IMR-90 (cell line): ENCODE data around the gene C1QC. TPM values are rescaled to one million over a fixed set of nuclear protein-coding genes. Genes with fewer than 3 reads are reported as not detected.

Experiments used
- ATAC-seq: fragments of 200-7000 bp; cut with Tn5 transposase; 2 replicates; pipeline ENCODE4 v1.9.1; 2020; ENCODE audit warnings: low read depth, mild to moderate bottlenecking, moderate library complexity
- BruUV-seq: library from RNA; stranded (reverse); fragments of 400-500 nt; replicated peaks from 2 replicates; lab custom pipeline; 2021; lab: Mats Ljungman, UMichigan
- CTCF ChIA-PET: fragments of 300-600 bp; formaldehyde crosslinking; extraction: SDS; loops from one replicate; lab custom pipeline; 2021; ENCODE audit warnings: antibody characterized with exemption; lab: Yijun Ruan, JAX
- POLR2A ChIA-PET: fragments of 300-600 bp; sonication (Branson Sonifier 250); formaldehyde crosslinking; loops from one replicate; lab custom pipeline; 2022; ENCODE audit warnings: antibody characterized with exemption; ENCODE audit not compliant: unreplicated experiment; lab: Charles Lee
- DNase-seq: peaks from one replicate; pipeline ENCODE4 v3.0.0; 2013
- H2AFZ ChIP-seq: replicated peaks from 2 replicates; pipeline ENCODE3; 2013; ENCODE audit warnings: low read length, mild to moderate bottlenecking; ENCODE audit not compliant: poor library complexity
- H2AK5ac ChIP-seq: 2 replicates; pipeline ENCODE4 v1.6.1; 2013; ENCODE audit warnings: low read depth, low read length, inconsistent platforms
- H2AK9ac ChIP-seq: replicated peaks from 2 replicates; pipeline ENCODE3; 2013; ENCODE audit warnings: mild to moderate bottlenecking, low read depth, low read length, moderate library complexity; ENCODE audit not compliant: poor library complexity
- H2BK120ac ChIP-seq: 2 replicates; pipeline ENCODE4 v1.6.1; 2013; ENCODE audit warnings: low read depth, low read length, inconsistent platforms
- H2BK15ac ChIP-seq: 3 replicates; pipeline ENCODE4 v1.6.1; 2013; ENCODE audit warnings: low read depth, low read length, inconsistent platforms
- H2BK20ac ChIP-seq: 2 replicates; pipeline ENCODE4 v1.6.1; 2013; ENCODE audit warnings: low read depth, mild to moderate bottlenecking, inconsistent platforms, low read length, moderate library complexity
- H2BK5ac ChIP-seq: 2 replicates; pipeline ENCODE4 v1.6.1; 2013; ENCODE audit warnings: mild to moderate bottlenecking, low read depth, low read length, inconsistent platforms; ENCODE audit not compliant: poor library complexity, severe bottlenecking
- H3K14ac ChIP-seq: replicated peaks from 2 replicates; pipeline ENCODE4 v1.6.1; 2013; ENCODE audit warnings: low read depth, low read length, inconsistent platforms
- H3K18ac ChIP-seq: 2 replicates; pipeline ENCODE4 v1.6.1; 2013; ENCODE audit warnings: low read depth, low read length, control low read depth
- H3K23ac ChIP-seq: 2 replicates; pipeline ENCODE4 v1.6.1; 2013; ENCODE audit warnings: low read depth, low read length, inconsistent platforms
- H3K27ac ChIP-seq: 2 replicates; pipeline ENCODE4 v1.5.1; 2013; ENCODE audit warnings: mild to moderate bottlenecking, control low read depth, low read length; ENCODE audit not compliant: insufficient read depth
- H3K27me3 ChIP-seq: 2 replicates; pipeline ENCODE4 v1.6.1; 2013; ENCODE audit warnings: low read length; ENCODE audit not compliant: control insufficient read depth, insufficient read depth
- H3K36me3 ChIP-seq: 2 replicates; pipeline ENCODE4 v1.6.1; 2013; ENCODE audit warnings: low read length, mixed read lengths; ENCODE audit not compliant: control insufficient read depth, insufficient read depth
- H3K4ac ChIP-seq: 2 replicates; pipeline ENCODE4 v1.6.1; 2013; ENCODE audit warnings: low read depth, low read length, inconsistent platforms
- H3K4me1 ChIP-seq: 2 replicates; pipeline ENCODE4 v1.6.1; 2013; ENCODE audit warnings: low read length, mixed read lengths; ENCODE audit not compliant: control insufficient read depth, insufficient read depth
- H3K4me2 ChIP-seq: 2 replicates; pipeline ENCODE4 v1.6.1; 2013; ENCODE audit warnings: low read depth, mild to moderate bottlenecking, control low read depth, low read length, moderate library complexity
- H3K4me3 ChIP-seq: 2 replicates; pipeline ENCODE4 v1.5.1; 2013; ENCODE audit warnings: low read depth, mild to moderate bottlenecking, control low read depth, low read length, moderate library complexity; ENCODE audit not compliant: insufficient read depth
- H3K56ac ChIP-seq: 2 replicates; pipeline ENCODE4 v1.6.1; 2013; ENCODE audit warnings: low read length, inconsistent platforms; ENCODE audit not compliant: insufficient read depth; ENCODE audit errors: extremely low read depth
- H3K79me1 ChIP-seq, 2 experiments: 2 replicates each; pipeline ENCODE4 v1.6.1; 2013; ENCODE audit warnings: low read length in 2 of 2, inconsistent platforms in 1 of 2, low read depth in 1 of 2
- H3K9ac ChIP-seq: 2 replicates; pipeline ENCODE4 v1.6.1; 2013; ENCODE audit warnings: low read depth, low read length, control low read depth
- H3K9me1 ChIP-seq: 2 replicates; pipeline ENCODE4 v1.6.1; 2013; ENCODE audit warnings: low read length, inconsistent platforms; ENCODE audit not compliant: insufficient read depth
- H3K9me3 ChIP-seq: 2 replicates; pipeline ENCODE4 v1.6.1; 2013; ENCODE audit warnings: low read length; ENCODE audit not compliant: control insufficient read depth, insufficient read depth
- H4K20me1 ChIP-seq: 2 replicates; pipeline ENCODE4 v1.6.1; 2013; ENCODE audit warnings: low read length, inconsistent platforms; ENCODE audit not compliant: insufficient read depth
- H4K5ac ChIP-seq: 2 replicates; pipeline ENCODE4 v1.6.1; 2013; ENCODE audit warnings: mild to moderate bottlenecking, low read depth, low read length, control low read depth
- H4K8ac ChIP-seq, 2 experiments: 2 replicates each; pipeline ENCODE4 v1.6.1; 2013; ENCODE audit warnings: low read depth in 2 of 2, low read length in 2 of 2, control low read depth in 1 of 2, inconsistent platforms in 1 of 2
- H4K91ac ChIP-seq: 2 replicates; pipeline ENCODE4 v1.6.1; 2013; ENCODE audit warnings: low read depth, low read length, inconsistent platforms; ENCODE audit not compliant: insufficient read depth
- BHLHE40 ChIP-seq: fragments of 150-350 bp; IDR thresholded peaks from 2 replicates; pipeline ENCODE4 v1.6.1; 2016; ENCODE audit warnings: mild to moderate bottlenecking, low read depth, low read length
- CEBPB ChIP-seq: IDR thresholded peaks from 2 replicates; pipeline ENCODE4 v1.6.1; 2012; ENCODE audit warnings: low read depth, low read length, improper control_type of control experiment
- CTCF ChIP-seq: conservative IDR thresholded peaks from 2 replicates; pipeline ENCODE4 v1.5.1; 2012; ENCODE audit warnings: mild to moderate bottlenecking, low read depth, low read length, improper control_type of control experiment
- FOS ChIP-seq: fragments of 150-350 bp; IDR thresholded peaks from 2 replicates; pipeline ENCODE4 v1.6.1; 2016; ENCODE audit warnings: low read depth, low read length
- MAFK ChIP-seq: IDR thresholded peaks from 2 replicates; pipeline ENCODE4 v1.6.1; 2012; ENCODE audit warnings: low read depth, low read length, improper control_type of control experiment
- MAZ ChIP-seq: IDR thresholded peaks from 2 replicates; pipeline ENCODE4 v1.6.1; 2012; ENCODE audit warnings: low read depth, mild to moderate bottlenecking, low read length, improper control_type of control experiment, moderate library complexity, borderline replicate concordance
- NFE2L2 ChIP-seq: fragments of 150-350 bp; IDR thresholded peaks from 2 replicates; pipeline ENCODE4 v1.6.1; 2016; ENCODE audit warnings: low read depth, mild to moderate bottlenecking, low read length
- POLR2A ChIP-seq: IDR thresholded peaks from 2 replicates; pipeline ENCODE4 v1.6.1; 2012; ENCODE audit warnings: mild to moderate bottlenecking, low read depth, low read length
- RCOR1 ChIP-seq: IDR thresholded peaks from 2 replicates; pipeline ENCODE4 v1.6.1; 2012; ENCODE audit warnings: mild to moderate bottlenecking, low read length, improper control_type of control experiment; ENCODE audit not compliant: insufficient replicate concordance
- RFX5 ChIP-seq: IDR thresholded peaks from 2 replicates; pipeline ENCODE4 v1.8.0; 2012; ENCODE audit warnings: low read depth, mild to moderate bottlenecking, low read length, moderate library complexity
- SMC3 ChIP-seq: fragments of 150-350 bp; IDR thresholded peaks from 2 replicates; pipeline ENCODE4 v1.6.1; 2016; ENCODE audit warnings: low read depth, mild to moderate bottlenecking, antibody characterized with exemption, low read length, moderate library complexity
- USF2 ChIP-seq: fragments of 150-350 bp; IDR thresholded peaks from 2 replicates; pipeline ENCODE4 v1.6.1; 2017; ENCODE audit warnings: mild to moderate bottlenecking, antibody characterized with exemption, low read length, low read depth
- WGBS, 2 experiments: methylation state at CpG; one replicate each; pipeline versions ENCODE4 v1.1.5 to v1.1.7; 2013; ENCODE audit warnings: missing lambda C conversion rate in 2 of 2; ENCODE audit not compliant: insufficient read length in 1 of 2; ENCODE audit errors: extremely low coverage in 2 of 2; 5-methylcytosine and 5-hydroxymethylcytosine counted together
- dilution Hi-C: fragments of 300-500 bp; cut with HindIII; formaldehyde crosslinking; loops from one replicate; pipeline ENCODE4 v1.14.3; 2018; ENCODE audit warnings: low sequenced_read_pairs; ENCODE audit not compliant: unreplicated experiment
- in situ Hi-C: fragments of 300-500 bp; cut with MboI; formaldehyde crosslinking; loops from 3 replicates; pipeline ENCODE4 v1.14.3; 2019; ENCODE audit warnings: low sequenced_read_pairs, inconsistent platforms, mixed read lengths
- intact Hi-C: fragments of 100-400 bp; cut with micrococcal nuclease; formaldehyde crosslinking; loops from 2 replicates; pipeline ENCODE4 v1.10.0; 2022
- polyA plus RNA-seq, 3 experiments: library from polyadenylated mRNA; depleted of rRNA; stranded (reverse); fragments of >200 nt; gene quantifications; 2 replicates each; pipeline ENCODE4 v1.2.3, GENCODE V29; 2012; ENCODE audit warnings: low replicate concordance in 1 of 3
- total RNA-seq: library from RNA; depleted of rRNA; stranded (reverse); fragments of >200 nt; gene quantifications from 2 replicates; pipeline ENCODE4 v1.2.3, GENCODE V29; 2012

C1QC gene
- total and polyA plus RNA-seq, 2 of the 4 experiments (the other 2 are of a cell fraction) = not detected

GRCh38 chr1:22615886-22616285 lies 27.5 kb upstream of the C1QC start:
- ChIA-PET CTCF (interaction anchor here (1.0 kb wide), 1 partner anchor 43 kb away, joined by 3 read pairs; no protein-coding TSS in a partner anchor), POLR2A (no interaction called here)
- no TSS peak for BruUV-seq
- H3K4ac ChIP-seq = no peak overlapping the region
- peaks cover 52% of the 10 kb centered on the region for H3K27me3 ChIP-seq
- no peak overlapping the region for H2BK15ac ChIP-seq
- intact Hi-C loops = no loop called here
- no peak overlapping the region for H3K27ac ChIP-seq
- peaks cover 4% of the 10 kb centered on the region; the same call in 1 of the 2 replicates for H4K20me1 ChIP-seq
- dilution Hi-C loops = no loop called here
- no peak overlapping the region for H3K56ac ChIP-seq
- in situ Hi-C loops = no loop called here
- no peak overlapping the region for H3K4me2 ChIP-seq
- TF ChIP-seq CTCF (no peak), RCOR1 (no peak), SMC3 (no peak), USF2 (no peak), MAFK (no peak), MAZ (no peak), FOS (no peak), NFE2L2 (no peak), CEBPB (no peak), RFX5 (no peak), POLR2A (no peak), BHLHE40 (no peak)
- H4K8ac ChIP-seq = no peak overlapping the region
- H3K79me1 ChIP-seq = no peaks in the 10 kb centered on the region
- no peak overlapping the region for H2BK5ac ChIP-seq
- no peaks in the 10 kb centered on the region for H3K36me3 ChIP-seq
- DNase-seq (no peak), ATAC-seq (no peak)
- no peak overlapping the region for H2AFZ ChIP-seq
- H3K9ac ChIP-seq = no peak overlapping the region
- H3K14ac ChIP-seq = no peak overlapping the region
- H4K91ac ChIP-seq = no peak overlapping the region
- H3K18ac ChIP-seq = no peak overlapping the region
- no peak overlapping the region for H2BK20ac ChIP-seq
- WGBS, 2 experiments = no CpG with 5 or more reads among the region's 2 CpGs
- no peaks in the 10 kb centered on the region; the same call in 1 of the 2 replicates for H3K9me1 ChIP-seq
- H2AK5ac ChIP-seq = no peak overlapping the region
- no peak overlapping the region for H2BK120ac ChIP-seq
- no peak overlapping the region for H4K5ac ChIP-seq
- no peak overlapping the region for H3K4me3 ChIP-seq
- H3K4me1 ChIP-seq = no peaks in the 10 kb centered on the region
- no peaks in the 10 kb centered on the region for H3K9me3 ChIP-seq
- no peak overlapping the region for H3K23ac ChIP-seq
- no peak overlapping the region for H2AK9ac ChIP-seq
